GM19025 (cell line): ENCODE results near the gene CNTLN.
"Not testable (repeated sequence)": the region's sequence is repeated elsewhere in the genome, so short reads cannot be mapped to it uniquely, and the experiment has no call there.

Experiments
- ATAC-seq: cut with Tn5 transposase; IDR thresholded peaks from one replicate; pipeline ENCODE4 v1.9.1; 2021; ENCODE audit warnings: mild to moderate bottlenecking, low read depth, moderate library complexity; ENCODE audit not compliant: unreplicated experiment

CNTLN gene

GRCh38 chr9:17294822-17295624, 160.2 kb downstream of the CNTLN start:
- ATAC-seq, result no peak

DNA sequence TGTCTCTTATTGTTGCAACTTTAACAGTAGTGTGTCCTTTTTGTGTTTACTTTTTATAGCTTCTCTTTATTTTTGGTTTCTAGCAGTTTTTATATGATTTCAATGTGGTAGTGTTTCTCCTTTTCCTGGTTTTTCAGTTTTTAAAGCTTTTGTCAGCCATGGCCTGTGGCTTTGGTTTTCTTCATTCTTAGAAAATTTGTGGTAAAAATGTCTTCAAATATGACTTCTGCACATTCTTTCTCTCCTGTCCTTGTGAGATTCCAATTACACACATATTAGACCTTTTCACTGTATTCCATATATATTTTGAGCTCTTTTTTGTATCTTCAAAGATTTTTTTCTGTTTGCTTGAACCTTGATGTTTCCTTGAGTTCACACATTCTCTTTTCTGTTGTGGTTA, 180.5 kb downstream of the CNTLN start:
- no peak for ATAC-seq

- ATAC-seq, result no peak
These were observed 184.0 kb downstream of the CNTLN start for GRCh38 chr9:17318821-17319320.

- ATAC-seq, result no peak
These were observed 185.0 kb downstream of the CNTLN start for GRCh38 chr9:17319864-17320263.

- ATAC-seq, result no peak
These were observed 188.3 kb downstream of the CNTLN start for GRCh38 chr9:17322882-17323864.

DNA sequence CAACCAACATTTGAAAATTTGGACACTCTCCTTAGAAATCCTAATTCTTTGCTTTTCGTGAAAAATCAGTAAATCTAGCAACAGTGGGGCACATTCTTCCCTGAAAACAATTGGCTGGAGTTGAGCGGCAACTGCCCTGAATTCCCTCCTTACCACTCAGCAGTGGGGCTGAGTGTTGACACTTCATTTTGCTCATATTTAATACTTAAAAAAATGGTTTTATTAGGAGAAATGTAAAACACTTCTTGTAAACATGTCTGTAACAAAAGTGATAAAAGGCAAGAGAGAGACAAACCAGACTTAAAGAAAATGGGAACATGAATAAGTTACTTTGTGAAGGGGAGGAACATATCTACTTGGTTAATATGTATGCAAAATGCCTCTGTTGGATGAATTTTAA, 193.5 kb downstream of the CNTLN start:
- ATAC-seq, result no peak

DNA sequence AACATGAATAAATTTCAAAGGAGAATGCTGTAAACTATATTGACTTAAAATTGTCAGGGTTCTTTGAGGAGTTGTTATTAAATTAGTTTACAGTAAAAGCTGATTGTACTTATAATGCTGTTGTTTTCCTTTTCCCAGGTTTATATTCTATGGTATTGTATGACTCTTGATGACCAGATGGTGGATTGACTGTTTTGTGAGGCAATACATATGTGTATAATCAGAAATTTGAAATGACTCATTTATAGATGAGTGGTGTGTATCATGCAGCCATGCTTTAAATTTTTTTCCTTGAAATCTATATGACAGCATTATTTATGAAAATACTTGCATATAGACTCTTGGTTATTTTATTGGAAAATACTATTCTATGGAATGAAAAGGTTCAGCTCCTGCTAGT, 195.3 kb downstream of the CNTLN start:
- no peak for ATAC-seq

GRCh38 chr9:17332115-17332514, 197.3 kb downstream of the CNTLN start:
- no peak for ATAC-seq

DNA sequence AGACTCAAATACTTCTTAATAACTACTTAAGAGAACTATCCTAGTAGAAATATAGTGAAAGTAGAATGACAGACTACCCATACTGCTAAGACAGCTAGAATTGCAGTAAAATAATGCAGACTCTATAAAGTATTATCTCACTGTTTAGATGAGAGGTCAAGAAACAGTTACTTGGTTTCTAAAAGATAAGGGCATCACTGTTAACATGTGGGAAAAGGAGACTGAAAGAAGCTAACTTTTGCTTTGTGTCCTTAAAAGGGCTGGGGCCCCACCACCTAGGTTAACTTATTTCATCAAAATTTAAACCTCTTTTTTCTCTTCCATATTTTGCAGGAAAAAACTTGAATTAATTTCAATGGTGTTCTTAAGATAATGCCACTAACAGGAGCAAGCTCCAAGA, 204.3 kb downstream of the CNTLN start:
- ATAC-seq, result no peak

DNA sequence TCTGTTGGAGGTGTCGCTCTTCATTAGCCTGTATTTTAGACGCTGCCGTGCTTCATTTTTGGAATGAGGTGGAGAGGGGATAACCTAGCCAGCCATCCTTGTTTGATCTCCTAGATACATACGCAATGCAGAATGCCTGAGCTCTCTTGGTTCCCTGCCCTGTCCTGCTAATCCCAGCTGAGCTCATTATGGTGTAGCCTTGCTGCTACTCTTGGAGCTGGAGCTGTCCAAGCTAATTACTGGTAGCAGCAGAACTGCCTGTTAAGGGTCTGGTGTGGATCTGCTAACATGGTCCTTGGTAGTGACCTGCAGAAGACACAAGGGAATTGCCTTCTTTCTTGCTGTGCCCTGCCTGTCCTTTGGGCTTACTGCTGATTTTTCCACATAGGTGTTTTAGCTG, 207.9 kb downstream of the CNTLN start:
- no peak for ATAC-seq

- ATAC-seq, result no peak
These were observed 215.0 kb downstream of the CNTLN start for GRCh38 chr9:17349831-17350230.

DNA sequence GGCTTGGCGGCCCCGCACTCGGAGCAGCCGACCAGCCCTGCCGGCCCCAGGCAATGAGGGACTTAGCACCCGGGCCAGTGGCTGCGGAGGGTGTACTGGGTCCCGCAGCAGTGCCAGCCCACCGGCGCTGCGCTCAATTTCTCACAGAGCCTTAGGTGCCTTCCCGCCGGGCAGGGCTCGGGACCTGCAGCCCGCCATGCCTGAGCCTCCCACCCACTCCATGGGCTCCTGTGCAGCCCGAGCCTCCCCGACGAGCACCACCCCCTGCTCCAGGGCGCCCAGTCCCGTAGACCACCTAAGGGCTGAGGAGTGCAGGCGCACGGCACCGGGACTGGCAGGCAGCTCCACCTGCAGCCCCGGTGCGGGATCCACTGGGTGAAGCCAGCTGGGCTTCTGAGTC, 219.2 kb downstream of the CNTLN start:
- not testable (repeated sequence) for ATAC-seq

GRCh38 chr9:17361378-17361777, 226.5 kb downstream of the CNTLN start:
- no peak for ATAC-seq

- ATAC-seq, result no peak
These were observed 232.2 kb downstream of the CNTLN start for GRCh38 chr9:17367035-17367434.

GRCh38 chr9:17380126-17380861, 245.5 kb downstream of the CNTLN start:
- no peak for ATAC-seq

- no peak for ATAC-seq
These were observed 252.7 kb downstream of the CNTLN start for GRCh38 chr9:17387565-17387964.

GRCh38 chr9:17389026-17389425, 254.2 kb downstream of the CNTLN start:
- no peak for ATAC-seq

GRCh38 chr9:17394881-17395510, 260.2 kb downstream of the CNTLN start:
- no peak for ATAC-seq

- not testable (repeated sequence) for ATAC-seq
These were observed 262.4 kb downstream of the CNTLN start for GRCh38 chr9:17397166-17397728.

DNA sequence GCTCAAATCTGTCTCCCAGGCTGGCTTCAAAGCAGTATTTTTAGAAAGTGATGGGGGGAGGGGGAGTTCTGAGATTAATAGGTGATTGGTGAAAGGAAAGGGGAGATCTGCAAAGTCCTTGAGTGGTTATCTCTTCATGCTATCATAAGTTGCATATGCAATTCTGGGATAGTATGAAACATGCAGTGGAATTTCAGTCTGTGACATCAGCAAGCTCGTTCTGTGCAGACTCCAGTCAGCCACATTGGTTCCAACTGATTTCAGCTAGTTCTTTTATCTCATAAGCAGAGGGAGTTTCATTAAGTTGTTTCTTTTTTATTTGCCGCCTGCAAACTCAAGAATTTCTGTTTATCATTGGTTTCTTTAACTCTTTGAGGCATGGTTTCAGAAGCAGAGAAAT, 263.5 kb downstream of the CNTLN start:
- no peak for ATAC-seq
